Measurements from ENCODE around the gene TMEM39B.

GRCh38 chr1:32044234-32044633 is 28.5 kb upstream of the TMEM39B start:
- TF ChIP-seq CTCF (conservative IDR thresholded peaks at IDR 0.05; ENCODE audit: low read depth, low read length), result no peak
- TF ChIP-seq EZH2 (IDR thresholded peaks at IDR 0.05; ENCODE audit: borderline replicate concordance, low read depth, low read length, poor library complexity, severe bottlenecking), result no peak
